HG03039 (cell line): ENCODE measurements around the gene ZKSCAN4.

Experiments
- ATAC-seq: cut with Tn5 transposase; IDR thresholded peaks from one replicate; pipeline ENCODE4 v1.9.1; 2021; ENCODE audit warnings: mild to moderate bottlenecking, moderate library complexity; ENCODE audit not compliant: unreplicated experiment

ZKSCAN4 gene

GRCh38 chr6:28209753-28210535 lies 42.1 kb downstream of the ZKSCAN4 start:
- no peak for ATAC-seq

GRCh38 chr6:28208111-28208659 lies 43.9 kb downstream of the ZKSCAN4 start:
- ATAC-seq = no peak

GRCh38 chr6:28207510-28208110 lies 44.5 kb downstream of the ZKSCAN4 start:
- ATAC-seq = no peak

GRCh38 chr6:28206928-28207509 lies 45.0 kb downstream of the ZKSCAN4 start:
- no peak for ATAC-seq

GRCh38 chr6:28206527-28206926 lies 45.5 kb downstream of the ZKSCAN4 start:
- no peak for ATAC-seq

GRCh38 chr6:28205879-28206278 lies 46.2 kb downstream of the ZKSCAN4 start:
- no peak for ATAC-seq

- no peak for ATAC-seq
Measured at GRCh38 chr6:28203201-28203600, 48.9 kb downstream of the ZKSCAN4 start.

- no peak for ATAC-seq
Measured at GRCh38 chr6:28200020-28200419, 52.0 kb downstream of the ZKSCAN4 start.
